Body of pancreas (tissue), 4 donors: Measurements from ENCODE around the gene THADA.

Experiments
- POLR2A ChIP-seq, 3 donors: fragments of 450-650 bp; IDR thresholded peaks; one replicate each; pipeline ENCODE4 v1.6.1; 2016; ENCODE audit warnings: antibody characterized with exemption in 3 of 3, mild to moderate bottlenecking in 2 of 3
- TF ChIP-seq, protein P1 (sequence below), 7 experiments: fragments of 450-650 bp in 4 of 7; fragments of 200-600 bp in 3 of 7; sonication (generic) in 3 of 7; IDR thresholded peaks; one replicate each; pipeline ENCODE4 v1.5.1; 2016 to 2019; ENCODE audit warnings: antibody characterized with exemption in 7 of 7

DNA sequence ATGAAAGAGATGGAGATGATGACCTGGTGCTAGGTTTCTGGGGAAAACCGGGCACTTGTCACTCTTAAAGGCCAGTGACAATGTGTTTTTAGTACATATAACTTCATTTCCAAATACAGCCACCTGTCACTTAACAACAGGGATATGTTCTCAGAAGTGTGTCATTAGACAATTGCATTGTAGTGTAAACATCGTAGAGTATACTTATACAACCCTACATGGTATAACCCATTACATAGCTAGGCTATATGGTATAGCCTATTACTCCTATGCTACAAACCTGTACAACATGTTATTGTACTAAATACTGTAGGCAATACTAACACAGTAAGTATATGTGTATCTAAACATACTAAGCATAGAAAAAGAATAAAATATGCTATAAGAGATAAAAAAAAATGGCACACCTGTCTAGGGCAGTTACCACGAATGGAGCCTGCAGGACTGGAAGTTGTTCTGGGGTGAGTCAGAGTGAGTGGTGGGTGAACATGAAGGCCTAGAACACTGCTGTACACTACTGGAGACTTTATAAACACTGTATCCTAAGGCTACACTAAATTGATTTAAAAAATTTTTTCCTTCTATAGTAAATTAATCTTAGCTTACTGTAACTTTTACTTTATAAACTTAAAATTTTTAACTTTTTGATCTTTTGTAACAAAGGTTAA, 123.2 kb downstream of the THADA start:
- TF ChIP-seq, protein P1, sequence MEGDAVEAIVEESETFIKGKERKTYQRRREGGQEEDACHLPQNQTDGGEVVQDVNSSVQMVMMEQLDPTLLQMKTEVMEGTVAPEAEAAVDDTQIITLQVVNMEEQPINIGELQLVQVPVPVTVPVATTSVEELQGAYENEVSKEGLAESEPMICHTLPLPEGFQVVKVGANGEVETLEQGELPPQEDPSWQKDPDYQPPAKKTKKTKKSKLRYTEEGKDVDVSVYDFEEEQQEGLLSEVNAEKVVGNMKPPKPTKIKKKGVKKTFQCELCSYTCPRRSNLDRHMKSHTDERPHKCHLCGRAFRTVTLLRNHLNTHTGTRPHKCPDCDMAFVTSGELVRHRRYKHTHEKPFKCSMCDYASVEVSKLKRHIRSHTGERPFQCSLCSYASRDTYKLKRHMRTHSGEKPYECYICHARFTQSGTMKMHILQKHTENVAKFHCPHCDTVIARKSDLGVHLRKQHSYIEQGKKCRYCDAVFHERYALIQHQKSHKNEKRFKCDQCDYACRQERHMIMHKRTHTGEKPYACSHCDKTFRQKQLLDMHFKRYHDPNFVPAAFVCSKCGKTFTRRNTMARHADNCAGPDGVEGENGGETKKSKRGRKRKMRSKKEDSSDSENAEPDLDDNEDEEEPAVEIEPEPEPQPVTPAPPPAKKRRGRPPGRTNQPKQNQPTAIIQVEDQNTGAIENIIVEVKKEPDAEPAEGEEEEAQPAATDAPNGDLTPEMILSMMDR (IDR thresholded peaks at IDR 0.05), result no peak
- TF ChIP-seq POLR2A (IDR thresholded peaks at IDR 0.05), result no peak
